Pancreas (tissue), 10 donors: ENCODE measurements around the gene SCGN. TPM values are rescaled to one million over a fixed set of nuclear protein-coding genes. Genes with fewer than 3 reads are reported as not detected.

Source experiments
- ATAC-seq, 4 donors: fragments of 200-7000 bp; cut with Tn5 transposase; one replicate each; pipeline versions ENCODE4 v1.8.0 to v1.9.1; 2020; ENCODE audit warnings: mild to moderate bottlenecking in 4 of 4, moderate library complexity in 4 of 4
- DNase-seq, 6 donors: peaks; one replicate each; pipeline ENCODE4 v3.0.0-alpha.2; 2020
- FAIRE-seq: peaks from 2 replicates; lab custom pipeline; 2012; peaks lifted over from hg19 to GRCh38; lab: Jason Lieb, UNC
- H3K27ac ChIP-seq, 4 donors: fragments of 200-600 bp; sonication (generic); 1 replicate in 3 of 4; 2 replicates in 1 of 4; pipeline versions ENCODE4 v1.5.0 to v1.8.0; 2020
- H3K27me3 ChIP-seq, 4 donors: fragments of 200-600 bp; one replicate each; pipeline ENCODE4 v1.8.0; 2021
- H3K36me3 ChIP-seq, 3 donors: fragments of 200-600 bp; sonication (generic) in 1 of 3; one replicate each; pipeline versions ENCODE4 v1.5.0 to v1.8.0; 2020 to 2021
- H3K4me1 ChIP-seq, 3 donors: fragments of 200-600 bp; one replicate each; pipeline ENCODE4 v1.8.0; 2021
- H3K4me3 ChIP-seq, 4 donors: fragments of 200-600 bp; sonication (generic) in 2 of 4; one replicate each; pipeline versions ENCODE4 v1.5.0 to v1.8.0; 2020 to 2021
- H3K9me3 ChIP-seq, 4 donors: fragments of 200-600 bp; one replicate each; pipeline ENCODE4 v1.8.0; 2021
- WGBS, 2 donors: extraction: QIAGEN DNeasy Blood & Tissue Kit; methylation state at CpG; one replicate each; pipeline ENCODE4 v1.1.7; 2013; 5-methylcytosine and 5-hydroxymethylcytosine counted together
- intact Hi-C, 3 donors: fragments of 100-400 bp; cut with DNase I; formaldehyde crosslinking; loops; one replicate each; pipeline versions ENCODE4 v1.11.1 to v1.14.2; 2022
- polyA plus RNA-seq, 2 donors: library from polyadenylated mRNA; stranded (reverse); fragments of 200-250 nt; gene quantifications; one replicate each; pipeline ENCODE4 v1.2.3, GENCODE V29; 2013
- total RNA-seq, 6 donors: library from RNA; stranded (reverse); fragmentation: NEBNext Ultra II Directional in 4 of 6; extraction: Animal tissue kit (Norgen Biotek cat#: 25700) in 4 of 6; gene quantifications; one replicate each; pipeline versions ENCODE4 v1.2.1 to v1.2.4, GENCODE V29; 2021 to 2023
- TF ChIP-seq, protein P1 (sequence below), 4 donors: fragments of 200-600 bp; sonication (generic) in 3 of 4; IDR thresholded peaks; one replicate each; pipeline versions ENCODE4 v1.5.0 to v1.8.0; 2021; ENCODE audit warnings: antibody characterized with exemption in 4 of 4
- donor health status: healthy with polysubstance abuse.
- donor health status: DM: no; HTN: no; CAD: no; lungs with moderate emphysema.
- donor health status: DM: no; HTN: no; CAD: no.
- donor health status: control.
- donor health status: control.
- donor health status: Bipolar disorder and iron deficiency.
- donor health status: DM: yes; HTN: yes; CAD: no.
- donor health status: DM: no; HTN: no; CAD: no.
- donor health status: DM: no; HTN: no; CAD: no.
- donor health status: DM: yes; HTN: yes; CAD: no.

The SCGN gene
- total and polyA plus RNA-seq, 8 donors: 13.4 to 224 (median 30.3) TPM

DNA sequence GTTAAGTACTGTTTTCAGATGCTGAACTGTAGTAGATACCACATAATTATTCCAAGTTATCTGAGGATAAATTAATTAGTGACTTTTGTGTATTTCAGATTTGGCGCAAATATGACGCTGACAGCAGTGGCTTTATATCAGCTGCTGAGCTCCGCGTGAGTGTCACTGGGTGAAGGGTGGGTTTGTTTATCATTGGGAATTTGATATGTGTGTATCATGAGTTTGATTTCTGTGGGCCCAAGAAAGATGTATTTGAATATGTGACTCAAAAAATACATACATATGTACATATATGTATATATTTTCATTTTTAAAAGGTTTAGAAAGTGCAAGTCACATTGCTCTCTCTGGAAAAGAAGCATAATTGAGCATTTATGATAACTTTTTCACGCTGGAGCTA, 17.4 kb downstream of the SCGN start:
- FAIRE-seq: no peak
- TF ChIP-seq, protein P1, sequence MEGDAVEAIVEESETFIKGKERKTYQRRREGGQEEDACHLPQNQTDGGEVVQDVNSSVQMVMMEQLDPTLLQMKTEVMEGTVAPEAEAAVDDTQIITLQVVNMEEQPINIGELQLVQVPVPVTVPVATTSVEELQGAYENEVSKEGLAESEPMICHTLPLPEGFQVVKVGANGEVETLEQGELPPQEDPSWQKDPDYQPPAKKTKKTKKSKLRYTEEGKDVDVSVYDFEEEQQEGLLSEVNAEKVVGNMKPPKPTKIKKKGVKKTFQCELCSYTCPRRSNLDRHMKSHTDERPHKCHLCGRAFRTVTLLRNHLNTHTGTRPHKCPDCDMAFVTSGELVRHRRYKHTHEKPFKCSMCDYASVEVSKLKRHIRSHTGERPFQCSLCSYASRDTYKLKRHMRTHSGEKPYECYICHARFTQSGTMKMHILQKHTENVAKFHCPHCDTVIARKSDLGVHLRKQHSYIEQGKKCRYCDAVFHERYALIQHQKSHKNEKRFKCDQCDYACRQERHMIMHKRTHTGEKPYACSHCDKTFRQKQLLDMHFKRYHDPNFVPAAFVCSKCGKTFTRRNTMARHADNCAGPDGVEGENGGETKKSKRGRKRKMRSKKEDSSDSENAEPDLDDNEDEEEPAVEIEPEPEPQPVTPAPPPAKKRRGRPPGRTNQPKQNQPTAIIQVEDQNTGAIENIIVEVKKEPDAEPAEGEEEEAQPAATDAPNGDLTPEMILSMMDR (IDR thresholded peaks at IDR 0.05): no peak
- ATAC-seq: no peak
- no peaks in the 10 kb centered on the region for H3K36me3 ChIP-seq
- H3K4me3 ChIP-seq: no peak overlapping the region
- H3K27ac ChIP-seq: peak overlapping the region in 2 of 4 donors; percentile 46 to 85
- no peak for DNase-seq
- H3K4me1 ChIP-seq: peaks cover 32 to 81% (median 56%) of the 10 kb centered on the region in 3 donors
- 61 to 63% methylated on average over 5 of the region's 5 CpGs for WGBS, 2 donors
- no peaks in the 10 kb centered on the region for H3K9me3 ChIP-seq
- intact Hi-C loops: no loop called here
- H3K27me3 ChIP-seq: no peaks in the 10 kb centered on the region

DNA sequence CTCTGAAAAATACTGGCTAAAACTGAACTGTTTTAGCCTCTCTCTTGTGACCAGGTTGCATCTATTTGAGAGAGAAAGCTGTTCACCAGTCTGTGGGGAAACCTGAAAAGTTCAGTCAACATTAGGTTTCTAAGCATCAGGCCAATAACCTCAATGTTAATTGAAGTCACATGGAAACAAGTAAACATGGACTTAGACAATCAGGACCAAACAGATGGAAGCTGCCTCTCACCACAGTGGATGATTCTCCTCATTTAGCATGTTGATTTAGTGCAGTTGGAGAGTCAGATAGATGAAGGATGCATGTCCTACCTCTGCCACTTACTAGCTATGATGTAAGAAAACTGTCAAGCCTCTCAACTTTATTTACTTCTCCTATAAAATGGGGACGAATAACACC, 18.2 kb downstream of the SCGN start:
- no peak overlapping the region for H3K4me3 ChIP-seq
- H3K36me3 ChIP-seq: no peaks in the 10 kb centered on the region
- ATAC-seq (peak in 2 of 4 donors; percentile 42 to 68), FAIRE-seq (no peak), DNase-seq (no peak)
- intact Hi-C loops: no loop called here
- peaks cover 38 to 86% (median 64%) of the 10 kb centered on the region in 3 donors for H3K4me1 ChIP-seq
- WGBS, 2 donors: 13 to 28% methylated on average over 1 of the region's 1 CpG
- H3K9me3 ChIP-seq: no peaks in the 10 kb centered on the region
- no peaks in the 10 kb centered on the region for H3K27me3 ChIP-seq
- H3K27ac ChIP-seq: peak overlapping the region in 3 of 4 donors; percentile 59 to 85 (median 77)
- TF ChIP-seq, protein P1 (IDR thresholded peaks at IDR 0.05): no peak

DNA sequence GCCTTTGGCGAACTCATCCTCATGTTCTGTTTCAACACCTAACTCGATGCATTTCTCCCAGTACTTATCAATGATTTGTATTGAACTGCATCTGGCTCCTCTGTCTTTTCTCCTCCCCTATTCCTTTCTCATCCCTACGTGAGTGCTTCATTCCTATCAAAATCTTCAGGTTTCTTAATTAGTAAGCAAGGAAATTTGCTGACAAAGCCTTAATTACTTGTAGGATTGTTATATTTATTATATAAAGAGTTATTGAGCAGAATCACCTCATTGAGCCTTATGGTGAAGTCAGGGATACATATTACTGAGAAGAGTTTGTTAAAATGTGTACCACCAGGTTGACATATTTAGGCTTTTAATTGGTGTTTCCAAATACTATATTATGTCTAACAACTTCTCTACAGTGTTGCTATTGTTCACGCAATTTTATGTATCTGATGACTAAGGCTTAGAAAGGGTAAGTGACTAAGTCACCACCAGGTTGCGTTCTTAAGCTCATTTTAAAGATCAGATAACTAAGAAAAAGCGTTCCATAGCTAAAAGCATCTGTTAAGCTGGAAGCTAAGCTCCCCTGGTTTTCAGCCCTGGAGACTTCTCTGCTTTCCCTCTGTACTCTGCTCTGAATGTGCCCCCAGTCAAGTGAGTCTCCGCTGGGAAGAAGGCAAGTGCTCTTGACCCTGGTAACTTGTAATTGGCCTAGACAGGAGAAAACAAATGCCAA, 18.9 kb downstream of the SCGN start:
- Histone ChIP-seq H3K9me3 (no peaks in the 10 kb centered on the region), H3K27ac (peak overlapping the region; percentile 58 to 85 (median 68)), H3K4me3 (peak overlapping the region in 1 of 4 donors; percentile 3), H3K27me3 (no peaks in the 10 kb centered on the region), H3K4me1 (peaks cover 46 to 88% (median 64%) of the 10 kb centered on the region in 3 donors), H3K36me3 (no peaks in the 10 kb centered on the region)
- intact Hi-C loops: no loop called here
- 19 to 26% methylated on average over 7 of the region's 7 CpGs for WGBS, 2 donors
- DNase-seq (no peak), ATAC-seq (peak; percentile 42 to 52 (median 42)), FAIRE-seq (no peak)
- TF ChIP-seq, protein P1 (IDR thresholded peaks at IDR 0.05): no peak

DNA sequence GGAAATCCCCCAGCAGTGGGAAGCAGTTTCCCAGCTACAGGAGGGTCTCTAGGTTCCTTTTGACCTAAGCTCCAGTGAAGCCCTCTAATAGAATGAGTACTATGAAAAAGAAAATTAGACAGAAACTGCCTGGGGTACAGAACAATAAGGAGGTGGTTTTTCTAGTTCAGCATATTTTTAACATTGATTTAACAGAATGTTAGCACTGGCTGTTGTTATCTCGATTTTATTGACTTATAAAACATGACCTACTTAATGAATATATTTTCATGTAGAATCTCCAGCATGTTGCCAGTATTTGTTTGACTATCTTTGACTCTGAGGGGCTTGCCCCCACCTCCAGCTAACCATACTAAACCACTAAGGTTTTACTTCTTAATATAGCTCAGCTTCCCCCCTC, 19.6 kb downstream of the SCGN start:
- H3K9me3 ChIP-seq: no peaks in the 10 kb centered on the region
- H3K27ac ChIP-seq: peak overlapping the region; percentile 58 to 85 (median 68)
- WGBS, 2 donors: 9 to 10% methylated on average over 1 of the region's 1 CpG
- intact Hi-C loops: no loop called here
- no peaks in the 10 kb centered on the region for H3K36me3 ChIP-seq
- ATAC-seq (peak; percentile 36 to 67 (median 54)), FAIRE-seq (no peak), DNase-seq (no peak)
- H3K27me3 ChIP-seq: no peaks in the 10 kb centered on the region
- peaks cover 50 to 88% (median 60%) of the 10 kb centered on the region in 3 donors for H3K4me1 ChIP-seq
- TF ChIP-seq, protein P1 (IDR thresholded peaks at IDR 0.05): no peak
- peak overlapping the region in 1 of 4 donors; percentile 3 for H3K4me3 ChIP-seq

DNA sequence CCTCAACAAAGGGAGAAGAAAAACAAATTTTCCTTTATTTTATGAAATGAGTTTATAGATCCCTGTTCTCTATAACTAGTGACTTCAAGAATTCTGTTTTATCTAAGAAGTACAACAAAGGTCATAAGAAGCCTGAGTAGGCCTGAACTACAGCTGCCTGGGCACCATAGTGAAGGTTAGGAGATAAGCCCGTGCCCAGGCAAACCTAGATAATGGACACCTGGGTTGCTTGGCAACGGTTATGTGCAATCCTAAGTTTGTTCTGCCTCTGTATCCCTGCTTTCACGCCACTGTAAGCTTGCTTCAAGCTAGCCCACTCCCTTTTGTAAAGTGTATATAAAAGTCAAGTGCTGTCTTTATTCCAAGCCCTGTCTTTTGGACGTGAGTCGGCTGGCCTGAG, 23.2 kb downstream of the SCGN start:
- TF ChIP-seq, protein P1 (IDR thresholded peaks at IDR 0.05): no peak
- FAIRE-seq: no peak
- H3K27ac ChIP-seq: peak overlapping the region in 3 of 4 donors; percentile 15 to 46 (median 25)
- intact Hi-C loops: no loop called here
- H3K9me3 ChIP-seq: no peaks in the 10 kb centered on the region
- peaks cover 43 to 54% (median 44%) of the 10 kb centered on the region in 3 donors for H3K4me1 ChIP-seq
- no peaks in the 10 kb centered on the region for H3K36me3 ChIP-seq
- H3K4me3 ChIP-seq: no peak overlapping the region
- no peaks in the 10 kb centered on the region for H3K27me3 ChIP-seq
- WGBS, 2 donors: 27 to 31% methylated on average over 5 of the region's 5 CpGs
- DNase-seq: peak in 4 of 6 donors; percentile 60 to 84 (median 70)
- ATAC-seq: peak; percentile 53 to 77 (median 73)
